Epithelial cell of esophagus (primary cell): Measurements from ENCODE around the gene PCDHGC5.

Experiments used
- DNase-seq: peaks from one replicate; pipeline ENCODE4 v3.0.0; 2010; ENCODE audit warnings: low read depth
- H3K4me3 ChIP-seq: 2 replicates; pipeline ENCODE4 v1.5.1; 2011; ENCODE audit warnings: mild to moderate bottlenecking, low read length, control low read depth
- CTCF ChIP-seq: IDR thresholded peaks from 2 replicates; pipeline ENCODE4 v1.5.1; 2011; ENCODE audit warnings: low read depth, mild to moderate bottlenecking, low read length, control low read depth, inconsistent platforms; ENCODE audit not compliant: insufficient read depth; ENCODE audit errors: missing control alignments

Gene PCDHGC5

GRCh38 chr5:141476132-141476911 lies 12.6 kb upstream of the PCDHGC5 start:
- TF ChIP-seq CTCF, result no peak
- DNase-seq, result peak; percentile 71
- peak overlapping the region; percentile 92 for H3K4me3 ChIP-seq

- no peak for TF ChIP-seq CTCF
- no peak for DNase-seq
- peak overlapping the region; percentile 92 for H3K4me3 ChIP-seq
Observed at GRCh38 chr5:141477044-141477575, 11.8 kb upstream of the PCDHGC5 start.

- H3K4me3 ChIP-seq, result peak overlapping the region; percentile 21
Observed at GRCh38 chr5:141477815-141478214, 11.1 kb upstream of the PCDHGC5 start.

GRCh38 chr5:141478321-141478945 lies 10.4 kb upstream of the PCDHGC5 start:
- peak; percentile 65 for TF ChIP-seq CTCF
- H3K4me3 ChIP-seq, result peak overlapping the region; percentile 21
- DNase-seq, result peak; percentile 76

More at GRCh38 chr5:141477815-141478214, 11.1 kb upstream of the PCDHGC5 start:
- TF ChIP-seq CTCF, result no peak
- no peak for DNase-seq

- TF ChIP-seq CTCF, result no peak
- H3K4me3 ChIP-seq, result no peak overlapping the region
- no peak for DNase-seq
Observed at GRCh38 chr5:141479776-141480175, 9.1 kb upstream of the PCDHGC5 start.

- no peak for TF ChIP-seq CTCF
- no peak for DNase-seq
- H3K4me3 ChIP-seq, result no peak overlapping the region
Observed at GRCh38 chr5:141483902-141484301, 5.0 kb upstream of the PCDHGC5 start.

- no peak for TF ChIP-seq CTCF
- no peak for DNase-seq
- peak overlapping the region; percentile 42 for H3K4me3 ChIP-seq
Observed at GRCh38 chr5:141484310-141484640, 4.6 kb upstream of the PCDHGC5 start.
